HepG2 (cell line): ENCODE data around the gene ICAM5. TPM values are rescaled to one million over a fixed set of nuclear protein-coding genes. Genes with fewer than 3 reads are reported as not detected.

ENCODE experiments used
- GMEB1 ChIP-seq: sonication (generic); formaldehyde crosslinking; IDR thresholded peaks from 2 replicates; pipeline ENCODE4 v1.5.1; 2020; ENCODE audit warnings: missing genetic modification reagents, mild to moderate bottlenecking, borderline replicate concordance
- HNF4A ChIP-seq: sonication (generic); formaldehyde crosslinking; IDR thresholded peaks from 2 replicates; pipeline ENCODE4 v1.4.0; 2020; ENCODE audit warnings: missing genetic modification reagents
- MLXIP ChIP-seq: sonication (generic); formaldehyde crosslinking; IDR thresholded peaks from 2 replicates; pipeline ENCODE4 v1.9.0; 2021; ENCODE audit warnings: missing genetic modification reagents, borderline replicate concordance
- NCOA5 ChIP-seq: sonication (generic); formaldehyde crosslinking; IDR thresholded peaks from 2 replicates; pipeline ENCODE4 v1.4.0; 2020; ENCODE audit warnings: missing genetic modification reagents
- SNRNP70 ChIP-seq: fragments of 200-400 bp; formaldehyde crosslinking; IDR thresholded peaks from 2 replicates; pipeline ENCODE4 v1.6.1; 2017; ENCODE audit warnings: mild to moderate bottlenecking, low read depth, low read length, moderate library complexity
- ZBED4 ChIP-seq: sonication (generic); formaldehyde crosslinking; IDR thresholded peaks from 2 replicates; pipeline ENCODE4 v1.4.0; 2020; ENCODE audit warnings: missing genetic modification reagents, borderline replicate concordance
- ZNF576 ChIP-seq: sonication (generic); formaldehyde crosslinking; IDR thresholded peaks from 2 replicates; pipeline ENCODE4 v1.4.0; 2020; ENCODE audit warnings: mild to moderate bottlenecking, missing genetic modification reagents
- ZNF646 ChIP-seq: sonication (generic); formaldehyde crosslinking; IDR thresholded peaks from 2 replicates; pipeline ENCODE4 v1.9.0; 2021; ENCODE audit warnings: mild to moderate bottlenecking, missing genetic modification reagents
- ZNF772 ChIP-seq: sonication (generic); formaldehyde crosslinking; IDR thresholded peaks from 2 replicates; pipeline ENCODE4 v1.5.0; 2020; ENCODE audit warnings: mild to moderate bottlenecking, missing genetic modification reagents
- polyA plus RNA-seq, 8 experiments: library from polyadenylated mRNA; depleted of rRNA in 3 of 8; stranded (reverse) in 7 of 8; unstranded in 1 of 8; fragments of >200 nt; fragmentation: Illumina TruSeq in 4 of 8; extraction: Trizol in 4 of 8; gene quantifications; 2 replicates each; pipeline versions ENCODE4 v1.2.1 to v1.2.3, GENCODE V29; 2011 to 2016; ENCODE audit warnings: low read depth in 4 of 8, missing spikeins in 1 of 8, mixed read lengths in 1 of 8; ENCODE audit not compliant: insufficient read depth in 1 of 8
- total RNA-seq, 5 experiments: library from RNA; depleted of rRNA; stranded (reverse); fragments of >200 nt; fragmentation: Illumina TruSeq; extraction: Trizol; gene quantifications; 2 replicates each; pipeline ENCODE4 v1.2.3, GENCODE V29; 2016; ENCODE audit warnings: low read depth in 1 of 5

ICAM5 gene
- total and polyA plus RNA-seq, 2 of the 13 experiments (the other 11 are each of a cell fraction or from before 2014, with no cell fraction given), result 0.46 to 1.6 TPM

- peak; percentile 54 for TF ChIP-seq GMEB1 (CRISPR knock-in tag)
- no peak for TF ChIP-seq ZNF646 (CRISPR knock-in tag)
- TF ChIP-seq ZBED4 (CRISPR knock-in tag), result peak; percentile 76; the same call in 1 of the 2 replicates
- peak; percentile 82 for TF ChIP-seq ZNF772 (CRISPR knock-in tag)
- TF ChIP-seq ZNF576 (CRISPR knock-in tag), result no peak
- TF ChIP-seq HNF4A (CRISPR knock-in tag), result no peak
- no peak for TF ChIP-seq SNRNP70
- TF ChIP-seq MLXIP, result no peak
- TF ChIP-seq NCOA5 (CRISPR knock-in tag), result no peak
Observed at GRCh38 chr19:10334588-10335351, 45.0 kb downstream of the ICAM5 start (continued).
